ENCODE measurements around the gene EFHD1.
"Not testable (repeated sequence)": the region's sequence is repeated elsewhere in the genome, so short reads cannot be mapped to it uniquely, and the experiment has no call there.

Gene EFHD1

DNA sequence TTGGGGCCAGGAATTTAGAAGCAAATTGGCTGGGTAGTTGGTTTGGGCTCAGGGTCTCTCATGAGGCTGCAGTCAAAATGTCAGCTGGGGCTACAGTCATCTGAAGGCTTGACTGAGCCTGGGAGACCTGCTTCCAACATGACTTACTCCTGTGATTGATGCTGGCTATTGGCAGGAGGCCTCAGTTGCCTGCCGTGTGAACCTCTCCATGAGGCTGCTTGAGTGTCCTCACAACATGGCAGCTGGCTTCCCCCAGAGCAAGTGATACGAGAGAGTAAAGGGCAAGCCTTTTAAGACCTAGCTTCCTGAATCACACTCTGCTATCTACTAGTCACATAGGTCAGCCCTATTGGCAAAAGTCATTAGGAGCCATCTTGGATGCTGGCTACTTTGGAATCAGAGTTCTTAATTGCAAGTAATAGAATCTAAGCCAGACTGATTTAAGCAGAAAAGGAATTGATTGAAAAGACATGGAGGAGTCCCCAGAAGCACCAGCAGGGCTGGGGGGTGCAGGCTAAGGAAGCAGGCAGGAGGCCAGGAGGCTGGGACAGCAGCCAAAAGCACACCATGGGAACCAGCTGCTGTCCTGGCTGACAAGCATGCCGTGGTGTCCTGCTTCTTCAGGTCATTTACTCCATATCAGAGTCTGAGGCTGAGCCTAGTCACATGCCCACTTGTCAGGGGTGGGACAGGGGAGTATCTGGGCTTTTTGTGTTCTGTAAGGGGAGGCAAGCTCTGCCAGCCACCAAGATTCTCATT lies 55.9 kb downstream of the EFHD1 start:
- no peak for DNase-seq (ENCODE audit: low read depth in 2 of 3, low spot score in 1 of 3)

GRCh38 chr2:232691117-232691516 lies 57.7 kb downstream of the EFHD1 start:
- DNase-seq (ENCODE audit: low read depth in 2 of 3, low spot score in 1 of 3), result not testable (repeated sequence)

- DNase-seq (ENCODE audit: low read depth in 2 of 3, low spot score in 1 of 3), result no peak
Measured at GRCh38 chr2:232693344-232693743, 59.9 kb downstream of the EFHD1 start.

GRCh38 chr2:232696609-232697058 lies 63.2 kb downstream of the EFHD1 start:
- DNase-seq (ENCODE audit: low read depth in 2 of 3, low spot score in 1 of 3), result no peak

DNA sequence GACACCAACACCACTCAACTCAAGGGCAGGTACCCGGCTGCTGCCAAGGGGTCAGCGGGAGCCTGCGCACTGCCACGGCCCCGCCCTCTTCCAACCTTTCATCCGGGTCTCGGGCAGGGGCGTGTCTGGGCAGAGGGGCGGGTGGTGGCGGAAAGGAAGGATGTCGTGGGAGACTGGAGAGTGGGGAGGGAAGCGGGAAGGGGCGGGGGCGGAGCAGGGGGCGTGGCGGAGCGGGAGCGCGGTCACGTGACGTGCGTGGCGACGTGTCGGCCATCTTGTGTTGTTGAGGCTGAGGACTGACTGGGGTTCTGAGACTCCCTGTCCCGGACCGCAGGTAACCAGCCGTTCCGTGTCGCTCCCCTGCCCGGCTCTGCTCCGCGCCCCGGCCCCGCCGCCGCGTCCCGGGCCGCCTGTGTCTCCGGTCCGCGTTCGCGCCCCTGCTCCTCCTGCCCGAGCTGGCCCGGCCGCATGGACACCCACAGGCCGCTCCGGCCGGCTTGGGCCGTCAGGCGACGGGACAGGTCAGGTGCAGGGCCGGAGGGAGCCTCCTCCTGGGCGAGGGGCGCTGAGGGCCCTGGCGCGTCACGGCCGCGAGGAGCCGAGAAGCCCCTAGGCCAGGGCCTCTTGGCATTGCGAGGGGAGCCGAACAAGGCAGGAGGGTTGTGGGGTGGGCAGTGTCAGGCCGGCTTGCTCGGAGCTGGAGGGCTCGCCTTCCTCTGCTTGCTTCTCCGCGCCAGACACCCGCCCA lies 63.8 kb downstream of the EFHD1 start, which contains the start of gene GIGYF2:
Gene GIGYF2 (plus strand): TSS at position 273 of the 748 bp plus-strand sequence. CDS start 37,867 bp downstream, outside the sequence.
- peak; percentile 94 to 96 (median 95) for DNase-seq (ENCODE audit: low read depth in 2 of 3, low spot score in 1 of 3)

DNA sequence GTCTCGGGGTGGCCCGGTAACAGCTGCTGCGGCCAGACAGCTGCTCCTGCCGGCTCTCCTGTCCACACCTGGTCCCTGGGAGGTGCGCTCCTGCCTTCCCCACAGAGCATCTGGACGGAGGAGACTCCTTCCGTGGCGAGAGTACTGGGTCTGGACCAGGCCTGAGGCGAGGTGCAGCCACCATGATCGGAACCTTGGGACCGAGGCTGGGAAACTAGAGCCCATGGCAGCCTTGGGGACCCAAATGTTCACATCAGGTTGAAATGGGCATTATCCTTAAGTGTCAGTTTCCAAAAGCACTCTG lies 64.4 kb downstream of the EFHD1 start:
- no peak for DNase-seq (ENCODE audit: low read depth in 2 of 3, low spot score in 1 of 3)

DNA sequence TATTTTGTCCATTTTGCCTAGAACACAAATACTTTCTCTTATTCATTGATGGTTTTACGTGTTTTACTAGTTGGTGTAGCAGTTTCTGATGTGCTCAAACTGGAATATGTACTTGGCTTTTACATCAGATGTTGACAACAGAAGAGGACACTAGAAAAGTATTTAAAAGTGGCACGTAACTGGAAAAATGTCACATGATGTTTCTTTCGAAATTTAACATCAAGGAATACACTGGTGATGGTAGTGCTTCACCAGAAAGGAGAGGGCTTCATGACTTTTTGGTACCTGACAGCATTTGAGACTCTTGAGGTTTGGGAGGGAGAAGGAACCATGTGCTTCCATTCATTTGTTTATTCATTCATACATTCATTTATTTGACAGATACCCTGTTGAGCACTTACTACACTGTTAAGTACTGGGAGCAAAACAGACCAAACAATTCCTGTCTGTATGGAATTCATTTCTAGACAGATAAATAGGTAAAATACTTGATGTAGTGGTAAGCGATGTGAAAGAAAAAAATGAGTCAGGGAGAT lies 65.2 kb downstream of the EFHD1 start:
- DNase-seq (ENCODE audit: low read depth in 2 of 3, low spot score in 1 of 3), result no peak

DNA sequence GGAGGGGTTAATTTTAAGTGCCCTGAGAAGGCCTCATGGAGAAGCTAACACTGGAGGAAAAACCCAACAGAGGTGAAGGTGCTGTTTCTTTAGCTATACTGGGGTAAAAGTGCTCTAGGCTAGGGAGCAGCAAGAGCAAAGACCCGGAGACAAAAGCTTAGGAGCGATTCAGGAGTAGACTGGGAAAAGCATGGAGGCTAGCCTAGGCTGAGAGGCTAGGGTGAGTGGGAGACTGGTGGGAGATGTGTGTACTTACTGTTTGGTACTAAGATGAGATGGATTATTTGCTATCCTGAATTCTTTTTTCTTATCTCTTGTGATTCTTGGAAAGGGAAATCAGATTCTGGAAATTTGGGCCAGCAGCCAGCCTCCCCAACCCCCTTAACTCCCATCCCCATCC lies 65.7 kb downstream of the EFHD1 start:
- no peak for DNase-seq (ENCODE audit: low read depth in 2 of 3, low spot score in 1 of 3)

GRCh38 chr2:232700154-232700553 lies 66.8 kb downstream of the EFHD1 start:
- no peak for DNase-seq (ENCODE audit: low read depth in 2 of 3, low spot score in 1 of 3)

DNA sequence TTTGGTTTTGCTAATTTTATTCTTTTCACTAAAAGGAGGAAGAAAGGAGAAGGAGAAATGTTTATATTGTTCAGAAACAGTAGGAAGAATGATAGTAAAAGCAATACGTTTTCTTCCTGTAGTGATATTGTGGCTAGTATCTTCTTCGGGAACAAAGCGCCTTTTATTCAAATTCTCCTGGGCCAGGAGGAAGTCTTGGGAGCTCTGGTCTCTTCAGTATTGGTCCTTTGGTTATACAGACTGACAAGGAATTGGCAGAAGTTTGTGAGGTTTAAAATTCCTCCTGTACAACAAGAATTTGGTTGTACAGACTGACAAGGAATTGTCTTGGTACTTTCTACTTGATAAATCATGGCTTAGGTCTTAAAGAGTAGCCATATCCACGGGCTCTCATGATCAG lies 73.7 kb downstream of the EFHD1 start:
- no peak for DNase-seq (ENCODE audit: low read depth in 2 of 3, low spot score in 1 of 3)

- no peak for DNase-seq (ENCODE audit: low read depth in 2 of 3, low spot score in 1 of 3)
Measured at GRCh38 chr2:232713505-232713904, 80.1 kb downstream of the EFHD1 start.

GRCh38 chr2:232714969-232715368 lies 81.6 kb downstream of the EFHD1 start:
- no peak for DNase-seq (ENCODE audit: low read depth in 2 of 3, low spot score in 1 of 3)

DNA sequence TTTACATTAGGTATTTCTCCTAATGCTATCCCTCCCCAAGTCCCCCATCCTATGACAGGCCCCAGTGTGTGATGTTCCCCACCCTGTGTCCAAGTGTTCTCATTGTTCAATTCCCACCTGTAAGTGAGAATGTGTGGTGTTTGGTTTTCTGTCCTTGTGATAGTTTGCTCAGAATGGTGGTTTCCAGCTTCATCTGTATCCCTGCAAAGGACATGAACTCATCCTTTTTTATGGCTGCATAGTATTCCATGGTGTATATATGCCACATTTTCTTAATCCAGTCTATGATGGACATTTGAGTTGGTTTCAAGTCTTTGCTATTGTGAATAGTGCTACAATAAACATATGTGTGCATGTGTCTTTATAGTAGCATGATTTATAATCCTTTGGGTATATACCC lies 86.7 kb downstream of the EFHD1 start:
- not testable (repeated sequence) for DNase-seq (ENCODE audit: low read depth in 2 of 3, low spot score in 1 of 3)

- DNase-seq (ENCODE audit: low read depth in 2 of 3, low spot score in 1 of 3), result no peak
Measured at GRCh38 chr2:232721261-232721660, 87.9 kb downstream of the EFHD1 start.

DNA sequence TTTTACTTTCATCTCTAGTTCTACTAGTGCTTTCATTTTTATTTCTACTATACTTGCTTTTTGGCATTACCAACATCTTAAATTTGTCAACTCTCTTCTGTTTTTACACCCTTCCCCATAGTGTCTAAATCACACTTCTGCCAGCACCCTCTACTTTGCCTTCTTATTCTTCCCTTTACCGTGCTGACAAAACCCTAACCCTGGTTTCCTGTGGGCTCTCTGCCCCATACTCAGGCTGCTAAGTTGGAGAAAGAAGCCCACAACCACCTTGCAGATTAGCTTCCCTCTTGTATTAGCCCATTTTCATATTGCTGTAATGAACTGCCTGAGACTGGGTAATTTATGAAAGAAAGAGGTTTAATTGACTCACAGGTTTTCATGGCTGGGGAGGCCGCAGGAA lies 88.5 kb downstream of the EFHD1 start:
- no peak for DNase-seq (ENCODE audit: low read depth in 2 of 3, low spot score in 1 of 3)

DNA sequence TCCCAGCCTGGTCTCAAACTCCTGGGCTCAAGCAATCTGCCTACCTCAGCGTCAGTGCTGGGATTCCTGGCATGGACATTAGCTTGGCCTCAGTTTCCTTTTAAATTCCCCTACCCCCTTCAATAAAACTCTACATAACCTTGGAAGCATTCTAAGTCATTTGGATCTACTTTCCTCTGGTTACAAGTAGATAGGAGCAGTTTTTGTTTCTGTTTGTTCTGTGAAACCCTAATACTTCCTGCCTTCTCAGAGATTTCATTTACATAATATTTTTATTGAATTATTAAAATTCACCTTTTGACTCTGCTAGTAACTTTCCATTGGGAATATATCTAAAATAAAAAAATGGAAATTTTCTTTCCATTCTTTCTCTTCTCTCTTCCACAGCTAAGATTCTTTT lies 89.6 kb downstream of the EFHD1 start:
- DNase-seq (ENCODE audit: low read depth in 2 of 3, low spot score in 1 of 3), result no peak

- DNase-seq (ENCODE audit: low read depth in 2 of 3, low spot score in 1 of 3), result no peak
Measured at GRCh38 chr2:232728785-232729184, 95.4 kb downstream of the EFHD1 start.

- no peak for DNase-seq (ENCODE audit: low read depth in 2 of 3, low spot score in 1 of 3)
Measured at GRCh38 chr2:232731470-232731869, 98.1 kb downstream of the EFHD1 start.
